HG02970 (cell line): ENCODE data around the gene HTR4.

ENCODE experiments used
- ATAC-seq: cut with Tn5 transposase; IDR thresholded peaks from one replicate; pipeline ENCODE4 v1.9.1; 2021; ENCODE audit warnings: mild to moderate bottlenecking, moderate library complexity, moderate number of reproducible peaks; ENCODE audit not compliant: unreplicated experiment, low FRiP score

The HTR4 gene

GRCh38 chr5:148620091-148620490 lies 34.2 kb downstream of the HTR4 start:
- no peak for ATAC-seq

- no peak for ATAC-seq
Measured at GRCh38 chr5:148619484-148619883, 34.8 kb downstream of the HTR4 start.

GRCh38 chr5:148615644-148616275 lies 38.6 kb downstream of the HTR4 start:
- no peak for ATAC-seq

GRCh38 chr5:148607406-148607805 lies 46.9 kb downstream of the HTR4 start:
- ATAC-seq: no peak

GRCh38 chr5:148606296-148606695 lies 48.0 kb downstream of the HTR4 start:
- ATAC-seq: no peak

GRCh38 chr5:148599187-148599586 lies 55.1 kb downstream of the HTR4 start:
- no peak for ATAC-seq

GRCh38 chr5:148595697-148596096 lies 58.6 kb downstream of the HTR4 start:
- no peak for ATAC-seq

GRCh38 chr5:148586796-148587195 lies 67.5 kb downstream of the HTR4 start:
- ATAC-seq: no peak

- no peak for ATAC-seq
Measured at GRCh38 chr5:148585988-148586387, 68.3 kb downstream of the HTR4 start.

GRCh38 chr5:148584103-148584502 lies 70.2 kb downstream of the HTR4 start:
- no peak for ATAC-seq

GRCh38 chr5:148583421-148583965 lies 70.8 kb downstream of the HTR4 start:
- no peak for ATAC-seq

GRCh38 chr5:148574167-148574566 lies 80.2 kb downstream of the HTR4 start:
- no peak for ATAC-seq

- no peak for ATAC-seq
Measured at GRCh38 chr5:148573374-148573773, 81.0 kb downstream of the HTR4 start.

GRCh38 chr5:148569948-148570347 lies 84.4 kb downstream of the HTR4 start:
- ATAC-seq: no peak

- ATAC-seq: no peak
Measured at GRCh38 chr5:148565148-148565547, 89.2 kb downstream of the HTR4 start.

GRCh38 chr5:148563021-148563420 lies 91.3 kb downstream of the HTR4 start:
- ATAC-seq: no peak

GRCh38 chr5:148561801-148562311 lies 92.5 kb downstream of the HTR4 start:
- ATAC-seq: no peak

GRCh38 chr5:148559461-148559860 lies 94.9 kb downstream of the HTR4 start:
- ATAC-seq: no peak

GRCh38 chr5:148558892-148559291 lies 95.4 kb downstream of the HTR4 start:
- no peak for ATAC-seq

GRCh38 chr5:148556835-148557234 lies 97.5 kb downstream of the HTR4 start:
- no peak for ATAC-seq

GRCh38 chr5:148554621-148555020 lies 99.7 kb downstream of the HTR4 start:
- ATAC-seq: no peak

- ATAC-seq: no peak
Measured at GRCh38 chr5:148543727-148544126, 110.6 kb downstream of the HTR4 start.
